A549 (cell line): ENCODE results near the gene CHST11.

Experiments
- EP300 ChIP-seq, 2 experiments: fragments of >200 bp; sonication (Bioruptor Twin); formaldehyde crosslinking; IDR thresholded peaks; 2 replicates in 1 of 2; 3 replicates in 1 of 2; pipeline ENCODE4 v1.6.1; 2016 to 2017
- RARB ChIP-seq: fragments of 250-450 bp; sonication (Bioruptor Pico); IDR thresholded peaks from 2 replicates; pipeline ENCODE4 v1.8.0; 2021; ENCODE audit warnings: mild to moderate bottlenecking, moderate library complexity

GRCh38 chr12:104746467-104747088, 289.8 kb downstream of the CHST11 start:
- TF ChIP-seq RARB (no peak), EP300 (IDR thresholded peaks at IDR 0.05) (no peak)
